Activated T-cell treated with anti-CD3 and anti-CD28 coated beads, Interleukin-2, amount 50 U/mL, for 24 hours (primary cell): ENCODE data around the gene C12orf76.
A peak's percentile ranks its signal among the peaks of the same experiment; 100 is the strongest.
"Not testable (repeated sequence)": the region's sequence is repeated elsewhere in the genome, so short reads cannot be mapped to it uniquely, and the experiment has no call there.

ENCODE experiments used
- DNase-seq: peaks from one replicate; pipeline ENCODE4 v3.0.0-alpha.2; 2020
- H3K27ac Mint-ChIP-seq: 2 replicates; pipeline ENCODE4 v1.8.0; 2020; ENCODE audit warnings: mild to moderate bottlenecking, mixed read lengths
- H3K27me3 Mint-ChIP-seq: 2 replicates; pipeline ENCODE4 v1.8.0; 2020; ENCODE audit warnings: mixed read lengths
- H3K36me3 Mint-ChIP-seq: 2 replicates; pipeline ENCODE4 v1.8.0; 2020; ENCODE audit warnings: low read depth, mixed read lengths
- H3K4me1 Mint-ChIP-seq: 2 replicates; pipeline ENCODE4 v1.8.0; 2020; ENCODE audit warnings: low read depth, mixed read lengths
- H3K4me3 Mint-ChIP-seq: 2 replicates; pipeline ENCODE4 v1.8.0; 2020; ENCODE audit warnings: mild to moderate bottlenecking, moderate library complexity, mixed read lengths
- H3K9me3 Mint-ChIP-seq: 2 replicates; pipeline ENCODE4 v1.8.0; 2020; ENCODE audit warnings: mixed read lengths

The C12orf76 gene

GRCh38 chr12:110049666-110050065 is 1.3 kb upstream of the C12orf76 start:
- Mint-ChIP-seq H3K4me3 (peak overlapping the region; percentile 85), H3K27ac (peak overlapping the region; percentile 97), H3K4me1 (peaks cover 42% of the 10 kb centered on the region), H3K36me3 (peaks cover 16% of the 10 kb centered on the region)
- not testable (repeated sequence) for H3K27me3 Mint-ChIP-seq, H3K9me3 Mint-ChIP-seq, DNase-seq

DNA sequence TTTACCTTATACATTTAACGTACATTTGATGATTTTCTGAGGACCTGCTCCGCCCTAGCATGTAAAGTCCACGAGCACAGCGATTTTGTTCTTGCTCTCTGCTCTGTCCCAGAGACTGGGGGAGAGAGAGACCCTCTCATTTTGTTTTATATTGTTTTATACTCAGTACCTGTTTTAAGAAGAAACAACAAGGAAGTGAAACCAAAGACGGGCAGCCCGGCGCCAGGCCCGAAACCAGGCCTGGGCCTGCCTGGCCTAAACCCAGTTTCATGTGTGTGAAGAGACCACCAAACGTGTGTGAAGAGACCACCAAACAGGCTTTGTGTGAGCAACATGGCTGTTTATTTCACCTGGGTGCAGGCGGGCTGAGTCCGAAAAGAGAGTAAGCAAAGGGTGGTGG is 712 bp upstream of the C12orf76 start:
- peak overlapping the region; percentile 97 for H3K27ac Mint-ChIP-seq
- H3K4me1 Mint-ChIP-seq, result peaks cover 38% of the 10 kb centered on the region
- DNase-seq, H3K9me3 Mint-ChIP-seq, H3K27me3 Mint-ChIP-seq: not testable (repeated sequence)
- peaks cover 19% of the 10 kb centered on the region for H3K36me3 Mint-ChIP-seq
- H3K4me3 Mint-ChIP-seq, result peak overlapping the region; percentile 85

- no peak for DNase-seq
- Mint-ChIP-seq H3K9me3 (no peaks in the 10 kb centered on the region), H3K4me3 (peak overlapping the region; percentile 85), H3K4me1 (peaks cover 45% of the 10 kb centered on the region), H3K36me3 (peaks cover 32% of the 10 kb centered on the region), H3K27me3 (no peaks in the 10 kb centered on the region), H3K27ac (peak overlapping the region; percentile 97)
Measured at GRCh38 chr12:110047297-110047940, 903 bp downstream of the C12orf76 start.

DNA sequence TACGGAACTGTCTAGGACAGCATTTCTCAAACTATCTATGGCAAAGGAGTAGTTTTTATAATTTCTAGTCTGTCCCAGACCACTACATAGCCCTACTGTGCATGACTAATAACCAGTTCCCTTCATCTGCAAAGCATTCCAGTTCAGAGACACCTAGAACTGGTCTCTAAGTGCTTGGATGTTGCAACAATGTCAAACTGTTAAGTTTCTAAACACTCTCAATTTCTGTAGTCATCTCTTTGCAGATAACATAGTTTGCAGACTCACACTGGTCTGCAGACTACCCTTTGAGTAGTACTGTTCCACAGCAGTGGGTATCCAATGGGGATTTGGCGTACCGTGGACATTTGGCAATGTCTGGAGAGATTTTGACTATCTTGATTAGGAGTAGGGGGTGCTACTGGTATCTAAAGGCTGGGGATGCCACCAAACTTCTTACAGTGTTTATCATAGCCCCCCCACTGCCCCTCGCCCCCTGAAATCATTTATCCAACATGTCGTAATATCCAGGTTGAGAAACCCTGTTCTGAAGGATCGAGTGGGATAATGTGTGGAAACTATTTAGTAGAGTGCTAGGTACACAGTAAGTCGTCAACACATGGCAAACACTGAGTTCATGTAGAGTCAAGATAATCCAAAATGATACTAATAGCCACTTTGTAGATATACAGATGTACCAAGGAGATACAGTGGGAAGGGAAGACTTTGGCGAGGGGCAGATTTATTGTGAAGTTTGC is 1.7 kb downstream of the C12orf76 start:
- peak overlapping the region; percentile 85 for H3K4me3 Mint-ChIP-seq
- H3K27me3 Mint-ChIP-seq, result no peaks in the 10 kb centered on the region
- H3K36me3 Mint-ChIP-seq, result peaks cover 40% of the 10 kb centered on the region
- H3K27ac Mint-ChIP-seq, result peak overlapping the region; percentile 97
- DNase-seq, result no peak
- H3K4me1 Mint-ChIP-seq, result peaks cover 49% of the 10 kb centered on the region
- H3K9me3 Mint-ChIP-seq, result no peaks in the 10 kb centered on the region

GRCh38 chr12:110042264-110042663 is 6.1 kb downstream of the C12orf76 start:
- H3K36me3 Mint-ChIP-seq, result peaks cover 67% of the 10 kb centered on the region
- H3K4me1 Mint-ChIP-seq, result peaks cover 54% of the 10 kb centered on the region
- H3K4me3 Mint-ChIP-seq, result no peak overlapping the region
- no peaks in the 10 kb centered on the region for H3K27me3 Mint-ChIP-seq
- DNase-seq, result no peak
- peak overlapping the region; percentile 71 for H3K27ac Mint-ChIP-seq
- no peaks in the 10 kb centered on the region for H3K9me3 Mint-ChIP-seq

DNA sequence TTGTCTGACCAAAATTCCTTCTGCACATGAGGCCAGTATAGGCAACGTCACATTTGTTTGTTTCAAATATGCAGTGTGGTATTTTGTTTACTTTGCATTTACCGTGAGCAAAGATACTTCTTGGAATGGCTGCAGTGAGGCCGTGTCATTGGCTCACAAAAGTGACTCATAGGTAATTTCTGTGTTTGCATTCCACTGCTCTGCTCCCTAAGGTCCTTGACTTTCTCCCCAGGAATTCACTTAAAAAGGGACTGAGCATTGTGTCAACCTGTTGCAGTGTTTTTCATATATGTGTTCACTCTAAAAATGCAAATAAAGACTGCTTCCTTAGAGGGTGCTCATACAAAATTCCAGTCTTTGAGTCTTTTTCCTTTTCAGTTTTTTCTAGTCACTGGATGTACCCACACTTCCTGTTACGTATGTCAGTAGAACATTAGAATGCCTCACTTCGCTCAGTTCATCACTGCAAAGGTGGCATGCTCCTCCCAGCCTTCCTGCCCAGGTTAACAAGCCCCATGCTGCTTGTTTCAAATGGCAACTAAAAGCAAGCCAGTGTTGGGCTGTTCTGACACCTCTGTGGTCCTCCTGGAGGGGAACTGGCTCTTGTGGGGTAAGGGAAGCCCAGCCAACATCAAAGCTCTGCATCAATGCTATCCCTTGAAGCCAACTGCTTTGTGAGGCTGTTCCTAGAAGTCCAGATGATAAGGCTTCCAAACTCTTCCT is 9.1 kb downstream of the C12orf76 start:
- no peak overlapping the region for H3K4me3 Mint-ChIP-seq
- no peaks in the 10 kb centered on the region for H3K9me3 Mint-ChIP-seq
- peaks cover 84% of the 10 kb centered on the region for H3K36me3 Mint-ChIP-seq
- peak; percentile 41 for DNase-seq
- H3K27me3 Mint-ChIP-seq, result no peaks in the 10 kb centered on the region
- H3K4me1 Mint-ChIP-seq, result peaks cover 48% of the 10 kb centered on the region
- peak overlapping the region; percentile 94 for H3K27ac Mint-ChIP-seq

DNA sequence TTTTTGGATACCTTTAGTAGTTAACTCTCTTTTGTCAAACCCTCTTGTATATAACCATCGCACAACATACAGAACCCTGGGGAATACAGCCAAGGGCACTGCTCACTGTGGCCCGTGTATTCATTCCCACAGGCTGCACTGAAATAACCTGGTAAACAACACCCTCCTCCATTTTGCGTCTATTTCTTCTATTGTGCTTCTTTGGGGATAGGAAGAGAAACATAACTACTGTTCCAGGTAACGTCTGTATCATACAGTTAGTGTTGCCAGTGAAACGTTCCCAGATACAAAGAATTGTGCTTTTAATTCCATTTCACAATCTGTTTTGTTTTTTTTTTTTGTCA is 9.6 kb downstream of the C12orf76 start:
- Mint-ChIP-seq H3K4me3 (no peak overlapping the region), H3K36me3 (peaks cover 85% of the 10 kb centered on the region), H3K27me3 (no peaks in the 10 kb centered on the region), H3K27ac (peak overlapping the region; percentile 94), H3K4me1 (peaks cover 46% of the 10 kb centered on the region), H3K9me3 (no peaks in the 10 kb centered on the region)
- DNase-seq, result no peak

- peaks cover 84% of the 10 kb centered on the region for H3K36me3 Mint-ChIP-seq
- peaks cover 38% of the 10 kb centered on the region for H3K4me1 Mint-ChIP-seq
- peak overlapping the region; percentile 81 for H3K27ac Mint-ChIP-seq
- no peak overlapping the region for H3K4me3 Mint-ChIP-seq
- no peak for DNase-seq
- no peaks in the 10 kb centered on the region for H3K27me3 Mint-ChIP-seq
- no peaks in the 10 kb centered on the region for H3K9me3 Mint-ChIP-seq
Measured at GRCh38 chr12:110037315-110037714, 11.0 kb downstream of the C12orf76 start.

DNA sequence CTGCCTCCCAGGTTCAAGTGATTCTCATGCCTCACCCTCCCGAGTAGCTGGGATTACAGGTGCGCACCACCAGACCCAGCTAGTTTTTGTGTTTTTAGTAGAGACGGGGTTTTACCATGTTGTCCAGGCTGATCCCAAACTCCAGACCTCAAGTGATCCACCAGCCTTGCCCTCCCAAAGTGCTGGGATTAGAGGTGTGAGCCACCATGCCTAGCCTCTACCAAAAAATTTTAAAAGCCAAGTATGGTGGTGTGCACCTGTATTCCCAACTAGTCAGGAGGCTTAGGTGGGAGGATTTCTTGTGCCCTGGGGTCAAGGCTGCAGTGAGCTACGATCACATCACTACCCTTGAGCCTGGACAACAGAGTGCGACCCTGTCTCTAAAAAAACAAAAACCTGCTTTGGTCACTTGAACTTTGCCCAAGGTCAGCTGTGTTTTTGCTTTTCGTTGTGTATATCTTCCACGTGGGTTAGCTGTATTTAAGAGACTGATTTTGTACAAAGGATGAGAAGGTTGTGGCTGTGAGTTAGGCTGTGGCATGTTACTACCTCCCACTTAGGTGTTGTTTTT is 12.7 kb downstream of the C12orf76 start:
- no peaks in the 10 kb centered on the region for H3K27me3 Mint-ChIP-seq
- H3K36me3 Mint-ChIP-seq, result peaks cover 86% of the 10 kb centered on the region
- DNase-seq, result no peak
- peaks cover 28% of the 10 kb centered on the region for H3K4me1 Mint-ChIP-seq
- peak overlapping the region; percentile 80 for H3K27ac Mint-ChIP-seq
- H3K9me3 Mint-ChIP-seq, result no peaks in the 10 kb centered on the region
- H3K4me3 Mint-ChIP-seq, result no peak overlapping the region

GRCh38 chr12:110033888-110034287 is 14.4 kb downstream of the C12orf76 start:
- H3K27ac Mint-ChIP-seq, result peak overlapping the region; percentile 42
- no peak overlapping the region for H3K4me3 Mint-ChIP-seq
- no peaks in the 10 kb centered on the region for H3K9me3 Mint-ChIP-seq
- H3K27me3 Mint-ChIP-seq, result no peaks in the 10 kb centered on the region
- no peak for DNase-seq
- peaks cover 18% of the 10 kb centered on the region for H3K4me1 Mint-ChIP-seq
- H3K36me3 Mint-ChIP-seq, result peaks cover 87% of the 10 kb centered on the region

- Mint-ChIP-seq H3K36me3 (peaks cover 83% of the 10 kb centered on the region), H3K9me3 (no peaks in the 10 kb centered on the region), H3K27ac (peak overlapping the region; percentile 61), H3K4me3 (no peak overlapping the region), H3K27me3 (no peaks in the 10 kb centered on the region), H3K4me1 (peaks cover 23% of the 10 kb centered on the region)
- no peak for DNase-seq
Measured at GRCh38 chr12:110029290-110029815, 19.0 kb downstream of the C12orf76 start.

GRCh38 chr12:110028323-110028722 is 20.0 kb downstream of the C12orf76 start:
- DNase-seq, result no peak
- peaks cover 84% of the 10 kb centered on the region for H3K36me3 Mint-ChIP-seq
- no peak overlapping the region for H3K4me3 Mint-ChIP-seq
- H3K9me3 Mint-ChIP-seq, result no peaks in the 10 kb centered on the region
- H3K4me1 Mint-ChIP-seq, result peaks cover 26% of the 10 kb centered on the region
- H3K27me3 Mint-ChIP-seq, result no peaks in the 10 kb centered on the region
- H3K27ac Mint-ChIP-seq, result peak overlapping the region; percentile 80

GRCh38 chr12:110024051-110024450 is 24.3 kb downstream of the C12orf76 start:
- no peak overlapping the region for H3K4me3 Mint-ChIP-seq
- peak overlapping the region; percentile 41 for H3K27ac Mint-ChIP-seq
- DNase-seq, result no peak
- H3K36me3 Mint-ChIP-seq, result peaks cover 89% of the 10 kb centered on the region
- no peaks in the 10 kb centered on the region for H3K9me3 Mint-ChIP-seq
- H3K27me3 Mint-ChIP-seq, result no peaks in the 10 kb centered on the region
- H3K4me1 Mint-ChIP-seq, result peaks cover 20% of the 10 kb centered on the region
